Naive B cell (primary cell): ENCODE results near the gene TFAP2D. TPM values are rescaled to one million over a fixed set of nuclear protein-coding genes. Genes with fewer than 3 reads are reported as not detected.

Source experiments
- ATAC-seq, 2 donors: fragments of 150-1000 bp; cut with Tn5 transposase; 2 replicates each; pipeline ENCODE4 v1.10.0; 2021; ENCODE audit warnings: low read depth in 2 of 2, mild to moderate bottlenecking in 2 of 2, moderate library complexity in 2 of 2
- DNase-seq: peaks from one replicate; pipeline ENCODE4 v3.0.0; 2022
- H3K27ac Mint-ChIP-seq, 6 donors: one replicate each; pipeline ENCODE4 v1.8.0; 2020 to 2022; ENCODE audit warnings: mild to moderate bottlenecking in 6 of 6, mixed read lengths in 6 of 6, moderate library complexity in 5 of 6, inconsistent platforms in 2 of 6
- H3K27me3 Mint-ChIP-seq, 3 donors: one replicate each; pipeline ENCODE4 v1.8.0; 2021 to 2022; ENCODE audit warnings: mixed read lengths in 3 of 3, mild to moderate bottlenecking in 1 of 3
- H3K36me3 Mint-ChIP-seq, 2 donors: one replicate each; pipeline ENCODE4 v1.8.0; 2020 to 2022; ENCODE audit warnings: mixed read lengths in 2 of 2, inconsistent platforms in 1 of 2, mild to moderate bottlenecking in 1 of 2
- H3K4me1 Mint-ChIP-seq, 3 donors: one replicate each; pipeline ENCODE4 v1.8.0; 2020 to 2022; ENCODE audit warnings: mixed read lengths in 3 of 3, inconsistent platforms in 1 of 3, mild to moderate bottlenecking in 1 of 3, moderate library complexity in 1 of 3
- H3K4me3 Mint-ChIP-seq, 8 donors: one replicate each; pipeline ENCODE4 v1.8.0; 2020 to 2022; ENCODE audit warnings: mild to moderate bottlenecking in 8 of 8, mixed read lengths in 8 of 8, moderate library complexity in 8 of 8, inconsistent platforms in 2 of 8
- H3K9me3 Mint-ChIP-seq, 7 donors: one replicate each; pipeline ENCODE4 v1.8.0; 2020 to 2022; ENCODE audit warnings: mixed read lengths in 7 of 7, mild to moderate bottlenecking in 5 of 7, inconsistent platforms in 2 of 7, moderate library complexity in 1 of 7
- polyA plus RNA-seq, 6 donors: library from polyadenylated mRNA; unstranded; fragments of 300-500 nt; fragmentation: Illumina TruSeq; gene quantifications; one replicate each; pipeline ENCODE4 v1.2.3, GENCODE V29; 2021; ENCODE audit warnings: low read depth in 6 of 6

Gene TFAP2D
- polyA plus RNA-seq, 6 donors from 2014 or later: not detected

- H3K4me3 Mint-ChIP-seq: peak overlapping the region; percentile 72 to 94 (median 86)
- DNase-seq (peak; percentile 32), ATAC-seq (peak in 1 of 2 donors; percentile 32)
- H3K4me1 Mint-ChIP-seq: peaks cover 11 to 21% (median 15%) of the 10 kb centered on the region in 3 donors
- H3K9me3 Mint-ChIP-seq: peaks cover 0 to 1% (median 0%) of the 10 kb centered on the region in 7 donors
- H3K27me3 Mint-ChIP-seq: peaks cover 55 to 65% (median 65%) of the 10 kb centered on the region in 3 donors
- H3K27ac Mint-ChIP-seq: peak overlapping the region in 3 of 6 donors; percentile 46 to 85 (median 56)
- H3K36me3 Mint-ChIP-seq: no peaks in the 10 kb centered on the region
Measured at GRCh38 chr6:50816115-50816675, 102.9 kb downstream of the TFAP2D start.

DNA sequence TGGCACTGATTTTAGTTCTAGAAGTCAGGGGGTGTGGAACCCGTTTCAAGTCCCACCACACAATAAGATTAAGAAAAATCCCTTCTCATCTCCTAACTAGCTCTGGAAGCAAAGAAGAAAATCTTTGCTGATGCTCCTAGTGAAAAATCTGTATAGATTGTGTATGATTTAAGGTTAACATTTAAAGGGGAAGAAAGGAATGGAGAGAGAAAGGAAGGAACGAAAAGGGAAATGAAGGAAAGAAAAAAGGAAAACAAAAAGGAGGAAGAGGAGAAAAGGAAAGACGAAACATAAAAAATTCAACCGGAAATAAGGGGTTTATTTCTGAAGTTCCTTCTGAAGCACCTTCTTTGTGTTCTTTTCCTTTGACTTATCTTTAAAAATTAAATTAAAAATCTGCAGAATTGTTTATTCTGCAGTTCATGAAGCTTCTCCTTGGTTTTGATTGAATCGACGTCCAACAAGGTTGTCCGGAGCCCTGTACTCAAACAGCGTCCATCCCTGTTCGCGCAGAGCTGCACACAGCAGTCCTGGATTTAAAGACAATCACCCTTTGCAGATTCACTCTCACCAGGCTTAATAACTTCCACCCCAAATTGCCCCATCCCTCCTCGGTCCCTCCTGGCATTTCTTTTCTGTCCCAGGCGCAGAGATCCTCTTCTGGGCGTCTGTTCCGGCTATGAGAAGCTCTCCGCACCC, 103.8 kb downstream of the TFAP2D start:
- H3K4me3 Mint-ChIP-seq: peak overlapping the region in 1 of 8 donors; percentile 7
- no peaks in the 10 kb centered on the region for H3K36me3 Mint-ChIP-seq
- peaks cover 62 to 74% (median 71%) of the 10 kb centered on the region in 3 donors for H3K27me3 Mint-ChIP-seq

GRCh38 chr6:50817646-50817950, 104.3 kb downstream of the TFAP2D start:
- Mint-ChIP-seq H3K27me3 (peaks cover 63 to 79% (median 71%) of the 10 kb centered on the region in 3 donors), H3K4me1 (peaks cover 15 to 26% (median 16%) of the 10 kb centered on the region in 3 donors), H3K9me3 (peaks cover 0 to 1% (median 0%) of the 10 kb centered on the region in 7 donors), H3K36me3 (no peaks in the 10 kb centered on the region), H3K27ac (no peak overlapping the region), H3K4me3 (no peak overlapping the region)
- ATAC-seq: no peak
- no peak for DNase-seq

More for the DNA sequence above, 103.8 kb downstream of the TFAP2D start:
- Mint-ChIP-seq H3K27ac (no peak overlapping the region), H3K9me3 (peaks cover 0 to 1% (median 0%) of the 10 kb centered on the region in 7 donors), H3K4me1 (peaks cover 15 to 26% (median 16%) of the 10 kb centered on the region in 3 donors)
- DNase-seq (no peak), ATAC-seq (no peak)

GRCh38 chr6:50818020-50818419, 104.7 kb downstream of the TFAP2D start:
- Mint-ChIP-seq H3K36me3 (no peaks in the 10 kb centered on the region), H3K4me3 (no peak overlapping the region), H3K27ac (no peak overlapping the region), H3K27me3 (peaks cover 67 to 83% (median 75%) of the 10 kb centered on the region in 3 donors), H3K4me1 (peaks cover 15 to 27% (median 16%) of the 10 kb centered on the region in 3 donors), H3K9me3 (peaks cover 0 to 1% (median 0%) of the 10 kb centered on the region in 7 donors)
- no peak for ATAC-seq
- no peak for DNase-seq

DNA sequence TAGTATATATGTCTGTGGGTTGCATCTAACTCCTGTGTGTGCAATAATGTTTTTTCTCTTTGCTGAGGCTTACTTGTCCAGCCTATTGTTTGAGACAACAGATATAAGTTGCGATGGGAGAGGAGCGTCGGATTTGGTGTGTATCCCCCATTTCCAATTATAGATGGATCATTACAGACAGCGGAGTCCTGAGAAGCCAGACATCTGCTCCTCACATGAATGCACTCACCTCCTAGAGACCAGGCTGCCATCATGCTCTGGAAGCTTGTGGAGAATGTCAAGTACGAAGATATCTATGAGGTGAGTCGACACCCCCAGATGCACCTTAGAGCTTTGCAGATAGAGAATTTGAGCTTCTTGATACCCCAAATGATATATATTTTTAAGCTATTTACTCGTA, 105.3 kb downstream of the TFAP2D start, which contains the start of gene TFAP2B:
TSS of gene TFAP2B (plus strand) at position 199 of the 400 bp plus-strand sequence. CDS start at position 220, 21 bp downstream.
- ATAC-seq (no peak), DNase-seq (no peak)
- H3K27ac Mint-ChIP-seq: peak within 1 kb of the TSS in 1 of 6 donors; percentile 1
- H3K4me1 Mint-ChIP-seq: peaks cover 16 to 30% (median 21%) of the 10 kb centered on the region in 3 donors
- H3K36me3 Mint-ChIP-seq: no peaks in the 10 kb centered on the region
- peaks cover 0 to 1% (median 0%) of the 10 kb centered on the region in 7 donors for H3K9me3 Mint-ChIP-seq
- H3K4me3 Mint-ChIP-seq: peak within 1 kb of the TSS in 4 of 8 donors; percentile 9 to 71 (median 36)
- peaks cover 70 to 86% (median 78%) of the 10 kb centered on the region in 3 donors for H3K27me3 Mint-ChIP-seq

- Mint-ChIP-seq H3K27ac (no peak overlapping the region), H3K36me3 (no peaks in the 10 kb centered on the region), H3K4me3 (peak overlapping the region in 5 of 8 donors; percentile 9 to 71 (median 48)), H3K27me3 (peaks cover 70 to 86% (median 78%) of the 10 kb centered on the region in 3 donors), H3K4me1 (peaks cover 16 to 30% (median 23%) of the 10 kb centered on the region in 3 donors), H3K9me3 (peaks cover 0 to 3% (median 0%) of the 10 kb centered on the region in 7 donors)
- ATAC-seq (no peak), DNase-seq (no peak)
Measured at GRCh38 chr6:50819466-50819903, 106.2 kb downstream of the TFAP2D start.

GRCh38 chr6:50819904-50820868, 106.9 kb downstream of the TFAP2D start:
- no peak overlapping the region for H3K27ac Mint-ChIP-seq
- H3K4me3 Mint-ChIP-seq: peak overlapping the region in 6 of 8 donors; percentile 31 to 88 (median 50)
- DNase-seq (no peak), ATAC-seq (no peak)
- H3K9me3 Mint-ChIP-seq: peaks cover 0 to 3% (median 0%) of the 10 kb centered on the region in 7 donors
- peaks cover 16 to 30% (median 23%) of the 10 kb centered on the region in 3 donors for H3K4me1 Mint-ChIP-seq
- H3K27me3 Mint-ChIP-seq: peaks cover 73 to 91% (median 82%) of the 10 kb centered on the region in 3 donors
- H3K36me3 Mint-ChIP-seq: no peaks in the 10 kb centered on the region

- H3K4me1 Mint-ChIP-seq: peaks cover 16 to 28% (median 23%) of the 10 kb centered on the region in 3 donors
- H3K27me3 Mint-ChIP-seq: peaks cover 74 to 91% (median 89%) of the 10 kb centered on the region in 3 donors
- ATAC-seq (no peak), DNase-seq (no peak)
- no peak overlapping the region for H3K27ac Mint-ChIP-seq
- H3K9me3 Mint-ChIP-seq: peaks cover 0 to 7% (median 0%) of the 10 kb centered on the region in 7 donors
- H3K4me3 Mint-ChIP-seq: peak overlapping the region in 3 of 8 donors; percentile 3 to 88 (median 48)
- no peaks in the 10 kb centered on the region for H3K36me3 Mint-ChIP-seq
Measured at GRCh38 chr6:50820869-50821264, 107.5 kb downstream of the TFAP2D start.

DNA sequence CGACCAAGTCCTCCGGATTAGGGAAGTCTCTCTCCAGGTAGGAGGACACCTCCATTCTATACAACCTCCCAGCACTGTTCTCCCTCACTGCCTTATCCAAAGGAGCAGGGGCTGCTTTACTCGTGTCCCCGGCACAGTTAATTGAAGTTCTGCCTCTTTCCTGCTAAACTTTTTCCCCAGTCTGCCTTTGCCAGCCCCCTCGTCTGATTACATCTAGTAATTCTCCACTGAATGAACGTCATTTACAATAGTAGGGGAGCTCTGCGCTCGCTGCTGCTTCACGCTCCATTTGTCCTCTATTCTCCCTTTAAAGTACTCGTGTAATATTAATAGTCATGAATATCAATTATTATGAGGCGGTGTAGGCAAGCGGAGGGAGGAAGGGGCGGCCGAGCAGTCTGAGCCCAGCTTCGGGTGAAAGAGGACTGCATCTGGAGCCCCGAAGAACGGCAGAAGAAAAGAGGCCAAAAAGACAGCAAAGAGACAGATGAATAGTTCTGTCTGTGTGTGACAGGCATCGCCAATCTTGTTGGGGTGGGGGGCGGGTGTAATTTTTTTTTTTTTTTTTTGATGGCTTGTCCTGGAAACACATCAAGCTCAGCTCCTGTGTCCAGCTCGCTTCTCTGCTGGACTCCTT, 108.2 kb downstream of the TFAP2D start:
- Mint-ChIP-seq H3K9me3 (peaks cover 0 to 7% (median 0%) of the 10 kb centered on the region in 7 donors), H3K36me3 (no peaks in the 10 kb centered on the region), H3K27me3 (peaks cover 77 to 97% (median 95%) of the 10 kb centered on the region in 3 donors), H3K27ac (peak overlapping the region in 1 of 6 donors; percentile 82), H3K4me1 (peaks cover 16 to 27% (median 23%) of the 10 kb centered on the region in 3 donors), H3K4me3 (peak overlapping the region in 2 of 8 donors; percentile 3 to 37)
- no peak for DNase-seq
- ATAC-seq: no peak

- DNase-seq (no peak), ATAC-seq (no peak)
- peaks cover 16 to 27% (median 23%) of the 10 kb centered on the region in 3 donors for H3K4me1 Mint-ChIP-seq
- no peak overlapping the region for H3K4me3 Mint-ChIP-seq
- H3K27me3 Mint-ChIP-seq: peaks cover 78 to 97% (median 95%) of the 10 kb centered on the region in 3 donors
- no peaks in the 10 kb centered on the region for H3K36me3 Mint-ChIP-seq
- H3K9me3 Mint-ChIP-seq: peaks cover 0 to 8% (median 0%) of the 10 kb centered on the region in 7 donors
- H3K27ac Mint-ChIP-seq: no peak overlapping the region
Measured at GRCh38 chr6:50822078-50822476, 108.8 kb downstream of the TFAP2D start.
